Nephron progenitor cell (in vitro differentiated cells): Measurements from ENCODE around the gene RBM39.
"Not testable (repeated sequence)": the region's sequence is repeated elsewhere in the genome, so short reads cannot be mapped to it uniquely, and the experiment has no call there.

Source experiments
- DNase-seq: peaks from one replicate; pipeline ENCODE4 v3.0.0; 2021
- H3K27ac Mint-ChIP-seq: 2 replicates; pipeline ENCODE4 v1.8.0; 2021; ENCODE audit warnings: mild to moderate bottlenecking, moderate library complexity, mixed read lengths
- H3K27me3 Mint-ChIP-seq: 2 replicates; pipeline ENCODE4 v1.8.0; 2021; ENCODE audit warnings: mild to moderate bottlenecking, low read depth, mixed read lengths; ENCODE audit not compliant: poor library complexity
- H3K36me3 Mint-ChIP-seq: 2 replicates; pipeline ENCODE4 v1.8.0; 2021; ENCODE audit warnings: low read depth, mixed read lengths
- H3K4me1 Mint-ChIP-seq: 2 replicates; pipeline ENCODE4 v1.8.0; 2021; ENCODE audit warnings: mixed read lengths
- H3K4me3 Mint-ChIP-seq: 2 replicates; pipeline ENCODE4 v1.8.0; 2021; ENCODE audit warnings: mild to moderate bottlenecking, moderate library complexity, mixed read lengths
- H3K9me3 Mint-ChIP-seq: 2 replicates; pipeline ENCODE4 v1.8.0; 2021; ENCODE audit warnings: mild to moderate bottlenecking, moderate library complexity, mixed read lengths
- CTCF ChIP-seq: fragments of 200-600 bp; sonication (generic); IDR thresholded peaks from 2 replicates; pipeline ENCODE4 v1.5.0; 2021; ENCODE audit warnings: antibody characterized with exemption

Gene RBM39

GRCh38 chr20:35698298-35699126 is 43.5 kb downstream of the RBM39 start:
- no peaks in the 10 kb centered on the region for H3K9me3 Mint-ChIP-seq
- peak; percentile 29 for DNase-seq
- peaks cover 23% of the 10 kb centered on the region for H3K36me3 Mint-ChIP-seq
- no peaks in the 10 kb centered on the region for H3K27me3 Mint-ChIP-seq
- H3K4me3 Mint-ChIP-seq = peak overlapping the region; percentile 96
- no peak for TF ChIP-seq CTCF
- H3K27ac Mint-ChIP-seq = peak overlapping the region; percentile 96
- H3K4me1 Mint-ChIP-seq = peaks cover 32% of the 10 kb centered on the region

GRCh38 chr20:35697696-35698297 is 44.3 kb downstream of the RBM39 start:
- Mint-ChIP-seq H3K9me3 (no peaks in the 10 kb centered on the region), H3K4me1 (peaks cover 32% of the 10 kb centered on the region), H3K27me3 (no peaks in the 10 kb centered on the region), H3K27ac (peak overlapping the region; percentile 7), H3K36me3 (peaks cover 16% of the 10 kb centered on the region), H3K4me3 (peak overlapping the region; percentile 96)
- DNase-seq = no peak
- TF ChIP-seq CTCF = no peak

GRCh38 chr20:35695978-35696377 is 46.1 kb downstream of the RBM39 start:
- Mint-ChIP-seq H3K27me3 (peaks cover 4% of the 10 kb centered on the region), H3K4me3 (no peak overlapping the region), H3K27ac (no peak overlapping the region)

GRCh38 chr20:35695245-35695749 is 46.8 kb downstream of the RBM39 start:
- H3K27ac Mint-ChIP-seq = no peak overlapping the region
- no peak for TF ChIP-seq CTCF
- no peak overlapping the region for H3K4me3 Mint-ChIP-seq
- DNase-seq = no peak
- peaks cover 4% of the 10 kb centered on the region for H3K27me3 Mint-ChIP-seq
- H3K4me1 Mint-ChIP-seq = peaks cover 25% of the 10 kb centered on the region
- H3K36me3 Mint-ChIP-seq = peaks cover 18% of the 10 kb centered on the region
- H3K9me3 Mint-ChIP-seq = no peaks in the 10 kb centered on the region

More at GRCh38 chr20:35695978-35696377, 46.1 kb downstream of the RBM39 start:
- peaks cover 32% of the 10 kb centered on the region for H3K4me1 Mint-ChIP-seq
- TF ChIP-seq CTCF = no peak
- H3K9me3 Mint-ChIP-seq = no peaks in the 10 kb centered on the region
- H3K36me3 Mint-ChIP-seq = peaks cover 14% of the 10 kb centered on the region
- DNase-seq = no peak

GRCh38 chr20:35690265-35690664 is 51.8 kb downstream of the RBM39 start:
- peaks cover 4% of the 10 kb centered on the region for H3K27me3 Mint-ChIP-seq
- DNase-seq = no peak

GRCh38 chr20:35686872-35687271 is 55.2 kb downstream of the RBM39 start:
- Mint-ChIP-seq H3K9me3 (peaks cover 22% of the 10 kb centered on the region), H3K36me3 (peaks cover 40% of the 10 kb centered on the region)
- H3K4me3 Mint-ChIP-seq, H3K27ac Mint-ChIP-seq, H3K4me1 Mint-ChIP-seq, H3K27me3 Mint-ChIP-seq, DNase-seq: not testable (repeated sequence)

More at GRCh38 chr20:35690265-35690664, 51.8 kb downstream of the RBM39 start:
- no peak overlapping the region for H3K4me3 Mint-ChIP-seq
- H3K4me1 Mint-ChIP-seq = no peaks in the 10 kb centered on the region
- peaks cover 45% of the 10 kb centered on the region for H3K36me3 Mint-ChIP-seq
- H3K27ac Mint-ChIP-seq = peak overlapping the region; percentile 27
- peaks cover 22% of the 10 kb centered on the region for H3K9me3 Mint-ChIP-seq
- no peak for TF ChIP-seq CTCF

- H3K27ac Mint-ChIP-seq, H3K4me1 Mint-ChIP-seq, H3K27me3 Mint-ChIP-seq, DNase-seq, H3K4me3 Mint-ChIP-seq: not testable (repeated sequence)
- peaks cover 36% of the 10 kb centered on the region for H3K36me3 Mint-ChIP-seq
- H3K9me3 Mint-ChIP-seq = peaks cover 22% of the 10 kb centered on the region
Observed at GRCh38 chr20:35685368-35685767, 56.7 kb downstream of the RBM39 start.
